NCI-H526 (cell line): Measurements from ENCODE around the gene GASK1A.
"Not testable (repeated sequence)": the region's sequence is repeated elsewhere in the genome, so short reads cannot be mapped to it uniquely, and the experiment has no call there.

Source experiments
- DNase-seq, 2 experiments: peaks; one replicate each; lab custom pipeline; 2025; lab: John Stamatoyannopoulos, UW

GASK1A gene

GRCh38 chr3:43031889-43032545 is 52.9 kb downstream of the GASK1A start:
- DNase-seq = no peak

- DNase-seq = no peak
These were observed 53.8 kb downstream of the GASK1A start for GRCh38 chr3:43032646-43033628.

- no peak for DNase-seq
These were observed 55.1 kb downstream of the GASK1A start for GRCh38 chr3:43034200-43034599.

- no peak for DNase-seq
These were observed 55.8 kb downstream of the GASK1A start for GRCh38 chr3:43034911-43035310.

GRCh38 chr3:43035801-43036365 is 56.8 kb downstream of the GASK1A start:
- DNase-seq = no peak

- no peak for DNase-seq
These were observed 57.7 kb downstream of the GASK1A start for GRCh38 chr3:43036621-43037423.

- DNase-seq = no peak
These were observed 58.9 kb downstream of the GASK1A start for GRCh38 chr3:43038010-43038409.

- DNase-seq = no peak
These were observed 62.4 kb downstream of the GASK1A start for GRCh38 chr3:43041517-43041916.

GRCh38 chr3:43043071-43043766 is 64.1 kb downstream of the GASK1A start:
- no peak for DNase-seq

- no peak for DNase-seq
These were observed 64.7 kb downstream of the GASK1A start for GRCh38 chr3:43043793-43044192.

- DNase-seq = not testable (repeated sequence)
These were observed 66.0 kb downstream of the GASK1A start for GRCh38 chr3:43045079-43045478.

- DNase-seq = no peak
These were observed 67.5 kb downstream of the GASK1A start for GRCh38 chr3:43046583-43046982.

- no peak for DNase-seq
These were observed 69.4 kb downstream of the GASK1A start for GRCh38 chr3:43048470-43048869.

- DNase-seq = no peak
These were observed 74.2 kb downstream of the GASK1A start for GRCh38 chr3:43053291-43053690.

GRCh38 chr3:43054754-43055153 is 75.6 kb downstream of the GASK1A start:
- no peak for DNase-seq

GRCh38 chr3:43055393-43055792 is 76.3 kb downstream of the GASK1A start:
- DNase-seq = no peak

- DNase-seq = no peak
These were observed 77.0 kb downstream of the GASK1A start for GRCh38 chr3:43055806-43056770.

- DNase-seq = no peak
These were observed 80.3 kb downstream of the GASK1A start for GRCh38 chr3:43059456-43059855.

GRCh38 chr3:43061101-43061895 is 82.2 kb downstream of the GASK1A start:
- no peak for DNase-seq
